GM19193 (cell line): ENCODE measurements around the gene PARP2.

ENCODE experiments used
- POLR2A ChIP-seq: IDR thresholded peaks from 4 replicates; pipeline ENCODE4 v1.6.1; 2011; ENCODE audit not compliant: insufficient read depth, insufficient read length; ENCODE audit errors: extremely low read depth

PARP2 gene

DNA sequence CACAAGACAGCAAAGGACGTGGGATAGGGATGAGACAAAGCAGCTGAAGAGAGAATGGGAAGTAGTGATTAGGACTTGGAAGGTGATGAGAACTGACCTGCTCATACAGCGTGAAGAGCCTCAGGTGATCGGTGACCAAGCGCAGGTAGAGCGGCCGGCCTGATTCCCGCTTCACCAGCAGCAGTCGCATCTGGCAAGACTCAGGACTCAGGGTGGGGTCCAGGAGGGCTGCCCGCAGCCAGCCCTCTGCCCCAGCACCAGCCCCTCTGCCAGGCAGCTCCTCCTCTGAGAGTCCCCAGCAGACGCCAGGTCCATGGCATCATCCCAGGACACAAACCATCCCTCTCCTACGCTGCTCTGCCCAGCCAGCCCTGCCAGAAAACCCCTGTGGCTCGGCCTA lies 39.1 kb downstream of the PARP2 start:
- TF ChIP-seq POLR2A, result no peak

- TF ChIP-seq POLR2A, result no peak
These were observed 39.6 kb downstream of the PARP2 start for GRCh38 chr14:20383032-20383431.

DNA sequence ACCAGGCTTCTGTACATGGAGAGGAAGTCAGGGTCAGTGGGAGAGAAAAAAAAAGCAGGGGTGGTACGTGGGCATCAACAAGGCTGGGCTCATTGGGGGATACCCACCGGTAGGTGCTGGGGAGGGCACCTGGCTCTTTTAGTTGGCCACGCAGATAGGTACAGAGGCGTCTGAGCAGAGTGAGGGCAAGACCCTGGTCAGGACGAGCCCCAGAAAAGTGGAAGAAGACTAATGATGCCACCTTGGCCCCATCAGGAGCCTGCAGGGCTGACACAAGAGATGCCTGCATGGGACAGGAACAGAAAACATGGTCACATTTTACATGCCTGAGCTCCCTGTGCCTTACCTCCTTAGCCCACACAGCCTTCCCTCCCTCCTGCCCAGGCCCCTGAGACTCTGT lies 40.2 kb downstream of the PARP2 start:
- no peak for TF ChIP-seq POLR2A

DNA sequence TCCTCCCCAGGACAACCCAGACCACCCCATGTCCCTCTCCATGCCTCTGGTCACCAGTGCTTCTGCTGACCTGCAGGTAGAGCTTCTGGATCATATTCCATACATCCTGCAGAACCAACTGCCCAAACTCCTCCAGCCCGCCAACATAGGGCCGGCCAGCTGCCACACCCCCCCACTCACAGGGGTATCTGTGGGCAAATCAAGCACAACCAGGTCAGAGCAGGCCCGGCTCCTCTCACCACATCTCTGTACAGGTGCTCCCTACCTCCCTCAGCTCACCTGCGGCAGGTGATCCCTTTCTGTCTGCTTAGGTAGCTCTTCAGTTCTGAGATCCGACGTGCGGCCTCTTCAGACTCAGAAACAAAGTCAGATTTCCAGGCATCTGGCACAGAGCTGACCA lies 40.9 kb downstream of the PARP2 start:
- TF ChIP-seq POLR2A, result no peak

- TF ChIP-seq POLR2A, result no peak
These were observed 41.5 kb downstream of the PARP2 start for GRCh38 chr14:20384886-20385285.

DNA sequence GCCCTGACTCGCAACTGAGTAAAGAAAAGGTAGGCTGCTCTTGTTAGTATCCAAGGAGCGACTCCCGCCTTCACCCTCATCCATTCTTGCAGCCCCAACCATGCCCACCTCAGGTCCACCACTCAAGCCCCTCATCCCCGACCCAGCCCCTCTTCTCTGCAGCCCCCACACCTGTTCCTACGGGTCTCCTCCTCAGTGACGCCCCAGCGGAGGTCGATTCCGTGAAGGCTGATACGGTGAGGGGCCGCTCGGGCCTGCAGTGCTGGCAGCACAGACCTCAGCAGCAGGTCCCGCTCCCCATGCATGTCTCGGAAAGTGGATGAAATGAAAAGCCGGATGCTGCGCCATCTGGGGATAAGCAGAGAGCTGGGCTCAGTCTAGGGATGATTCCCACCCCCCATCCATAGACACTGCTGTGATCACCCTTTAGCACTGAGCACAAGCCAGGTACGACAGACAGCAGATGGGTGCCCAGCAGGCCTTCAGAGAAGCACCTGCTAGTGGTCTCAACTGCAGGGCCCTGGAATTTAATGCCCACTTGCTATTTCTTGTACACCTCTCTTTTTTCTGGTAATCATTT lies 42.9 kb downstream of the PARP2 start:
- no peak for TF ChIP-seq POLR2A

DNA sequence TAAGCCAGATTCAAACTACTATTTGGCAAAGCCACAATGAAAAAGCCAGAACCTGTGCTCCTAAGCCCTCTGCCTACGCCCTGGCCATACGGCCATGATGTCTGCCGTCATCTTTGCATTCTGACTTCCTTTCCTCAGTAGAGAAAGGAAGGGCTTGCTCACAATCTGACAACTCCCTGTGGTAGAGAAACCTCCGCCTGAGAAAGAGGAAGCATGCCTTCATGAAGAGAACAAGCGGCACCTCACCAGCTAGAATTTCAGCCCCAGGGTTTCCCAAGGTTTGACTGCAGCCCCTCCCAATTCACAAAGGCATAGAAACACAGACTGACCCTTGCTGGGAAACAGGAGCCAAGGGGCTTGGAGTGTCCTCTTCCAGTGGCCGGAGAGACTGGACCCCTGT lies 44.1 kb downstream of the PARP2 start:
- no peak for TF ChIP-seq POLR2A

- TF ChIP-seq POLR2A, result no peak
These were observed 44.7 kb downstream of the PARP2 start for GRCh38 chr14:20388159-20388558.

DNA sequence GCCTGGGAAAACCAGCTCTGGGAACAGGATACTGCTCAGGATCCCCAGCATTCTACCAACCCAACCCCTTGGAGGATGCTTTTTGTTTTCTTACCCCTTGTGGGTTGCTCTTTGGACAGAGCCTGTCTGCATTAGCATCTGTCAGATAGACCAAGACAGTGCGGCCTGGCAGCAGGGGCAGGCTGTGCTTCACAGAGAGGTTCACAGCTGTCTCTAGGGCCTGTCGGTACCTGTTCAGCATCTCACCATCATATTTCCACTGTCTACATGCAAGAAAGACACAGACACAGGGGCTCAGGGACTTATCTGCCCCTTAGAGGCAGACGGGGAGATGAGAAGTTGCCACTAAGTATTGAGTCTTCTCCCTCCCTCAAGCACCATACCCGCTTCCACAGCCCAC lies 48.1 kb downstream of the PARP2 start:
- TF ChIP-seq POLR2A, result no peak

GRCh38 chr14:20397511-20397910 lies 54.1 kb downstream of the PARP2 start:
- no peak for TF ChIP-seq POLR2A

DNA sequence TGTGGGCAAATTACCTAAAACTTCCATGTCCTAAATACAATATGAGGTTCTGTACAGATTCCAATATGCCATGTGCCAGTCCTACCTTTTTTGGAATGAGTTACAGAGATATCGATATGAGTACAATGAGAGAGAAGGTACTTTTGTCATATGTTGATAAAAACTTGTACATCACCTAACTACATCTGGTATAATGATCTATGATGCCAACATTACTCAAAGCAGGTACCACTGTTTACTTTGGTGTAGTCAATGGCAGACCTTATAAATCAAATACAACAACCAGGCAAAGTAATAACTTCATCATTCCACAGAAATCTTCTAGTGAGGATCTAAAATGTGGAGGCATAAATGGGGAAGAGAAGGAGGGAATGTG lies 57.1 kb downstream of the PARP2 start:
- TF ChIP-seq POLR2A, result no peak

GRCh38 chr14:20400965-20401593 lies 57.6 kb downstream of the PARP2 start:
- no peak for TF ChIP-seq POLR2A

- no peak for TF ChIP-seq POLR2A
These were observed 60.1 kb downstream of the PARP2 start for GRCh38 chr14:20403521-20403920.
